HepG2 (cell line): ENCODE measurements around the gene APC2. TPM values are rescaled to one million over a fixed set of nuclear protein-coding genes. Genes with fewer than 3 reads are reported as not detected.

Experiments
- ATF1 ChIP-seq: IDR thresholded peaks from 2 replicates; pipeline ENCODE4 v1.6.1; 2016; ENCODE audit warnings: mild to moderate bottlenecking, control low read depth
- ATRX ChIP-seq: sonication (generic); formaldehyde crosslinking; IDR thresholded peaks from 2 replicates; pipeline ENCODE4 v1.4.0; 2020; ENCODE audit warnings: missing genetic modification reagents, borderline replicate concordance
- CEBPG ChIP-seq: IDR thresholded peaks from 2 replicates; pipeline ENCODE4 v1.6.1; 2016
- DPF2 ChIP-seq: sonication (generic); formaldehyde crosslinking; IDR thresholded peaks from 2 replicates; pipeline ENCODE4 v1.4.0; 2020; ENCODE audit warnings: mild to moderate bottlenecking, low read depth, missing genetic modification reagents, borderline replicate concordance
- HNRNPK ChIP-seq: fragments of 200-400 bp; formaldehyde crosslinking; IDR thresholded peaks from 2 replicates; pipeline ENCODE4 v1.6.1; 2018; ENCODE audit warnings: low read length, low read depth, moderate library complexity, mild to moderate bottlenecking; ENCODE audit not compliant: poor library complexity, severe bottlenecking
- HOXA9 ChIP-seq: sonication (generic); formaldehyde crosslinking; IDR thresholded peaks from 2 replicates; pipeline ENCODE4 v1.8.1; 2022; ENCODE audit warnings: missing genetic modification reagents, mild to moderate bottlenecking, moderate library complexity, borderline replicate concordance
- KDM5A ChIP-seq: fragments of 200-600 bp; sonication (generic); IDR thresholded peaks from 2 replicates; pipeline ENCODE4 v1.7.0; 2018; ENCODE audit warnings: antibody characterized with exemption, mild to moderate bottlenecking, low read length, borderline replicate concordance
- MTF1 ChIP-seq: sonication (generic); formaldehyde crosslinking; IDR thresholded peaks from 2 replicates; pipeline ENCODE4 v1.5.0; 2020; ENCODE audit warnings: missing genetic modification reagents
- NR2C2 ChIP-seq: sonication (generic); formaldehyde crosslinking; IDR thresholded peaks from 2 replicates; pipeline ENCODE4 v1.4.0; 2020; ENCODE audit warnings: missing genetic modification reagents, mild to moderate bottlenecking, moderate library complexity, borderline replicate concordance
- PREB ChIP-seq: sonication (generic); formaldehyde crosslinking; IDR thresholded peaks from 2 replicates; pipeline ENCODE4 v1.4.0; 2020; ENCODE audit warnings: missing genetic modification reagents
- RFX1 ChIP-seq: fragments of 450-650 bp; IDR thresholded peaks from 2 replicates; pipeline ENCODE4 v1.6.1; 2017
- TP53 ChIP-seq: sonication (generic); formaldehyde crosslinking; conservative IDR thresholded peaks from 2 replicates; pipeline ENCODE4 v1.4.0; 2020; ENCODE audit warnings: missing genetic modification reagents
- ZFP41 ChIP-seq: sonication (generic); formaldehyde crosslinking; IDR thresholded peaks from 2 replicates; pipeline ENCODE4 v1.4.0; 2020; ENCODE audit warnings: mild to moderate bottlenecking, missing genetic modification reagents, borderline replicate concordance
- ZNF598 ChIP-seq: sonication (generic); formaldehyde crosslinking; IDR thresholded peaks from 2 replicates; pipeline ENCODE4 v1.5.1; 2020; ENCODE audit warnings: mild to moderate bottlenecking, missing genetic modification reagents, borderline replicate concordance
- ZNF615 ChIP-seq: sonication (generic); formaldehyde crosslinking; IDR thresholded peaks from 2 replicates; pipeline ENCODE4 v1.5.0; 2020; ENCODE audit warnings: mild to moderate bottlenecking, missing genetic modification reagents, borderline replicate concordance
- ZNF616 ChIP-seq: sonication (generic); formaldehyde crosslinking; IDR thresholded peaks from 2 replicates; pipeline ENCODE4 v1.5.0; 2020; ENCODE audit warnings: low read depth, mild to moderate bottlenecking, missing genetic modification reagents
- ZNF780A ChIP-seq: sonication (generic); formaldehyde crosslinking; IDR thresholded peaks from 2 replicates; pipeline ENCODE4 v1.8.0; 2022; ENCODE audit warnings: mild to moderate bottlenecking, missing genetic modification reagents, moderate library complexity
- ZNF841 ChIP-seq: sonication (generic); formaldehyde crosslinking; IDR thresholded peaks from 2 replicates; pipeline ENCODE4 v1.8.1; 2023; ENCODE audit warnings: missing genetic modification reagents, borderline replicate concordance
- ZSCAN12 ChIP-seq: sonication (generic); formaldehyde crosslinking; IDR thresholded peaks from 2 replicates; pipeline ENCODE4 v1.9.0; 2021; ENCODE audit warnings: mild to moderate bottlenecking, missing genetic modification reagents
- polyA plus RNA-seq, 8 experiments: library from polyadenylated mRNA; depleted of rRNA in 3 of 8; stranded (reverse) in 7 of 8; unstranded in 1 of 8; fragments of >200 nt; fragmentation: Illumina TruSeq in 4 of 8; extraction: Trizol in 4 of 8; gene quantifications; 2 replicates each; pipeline versions ENCODE4 v1.2.1 to v1.2.3, GENCODE V29; 2011 to 2016; ENCODE audit warnings: low read depth in 4 of 8, missing spikeins in 1 of 8, mixed read lengths in 1 of 8; ENCODE audit not compliant: insufficient read depth in 1 of 8
- total RNA-seq, 5 experiments: library from RNA; depleted of rRNA; stranded (reverse); fragments of >200 nt; fragmentation: Illumina TruSeq; extraction: Trizol; gene quantifications; 2 replicates each; pipeline ENCODE4 v1.2.3, GENCODE V29; 2016; ENCODE audit warnings: low read depth in 1 of 5
- TF ChIP-seq, protein P1 (sequence below): sonication (generic); formaldehyde crosslinking; IDR thresholded peaks from 2 replicates; pipeline ENCODE4 v1.4.0; 2020; ENCODE audit warnings: missing genetic modification reagents
- TF ChIP-seq, protein P2 (sequence below): sonication (generic); formaldehyde crosslinking; IDR thresholded peaks from 2 replicates; pipeline ENCODE4 v1.4.0; 2020; ENCODE audit warnings: mild to moderate bottlenecking, missing genetic modification reagents
- TF ChIP-seq, protein P3 (sequence below): sonication (generic); formaldehyde crosslinking; conservative IDR thresholded peaks from 2 replicates; pipeline ENCODE4 v1.4.0; 2020; ENCODE audit warnings: missing genetic modification reagents

The APC2 gene
- total and polyA plus RNA-seq, 2 of the 13 experiments (the other 11 are each of a cell fraction or from before 2014, with no cell fraction given): 0.08 to 0.22 TPM

DNA sequence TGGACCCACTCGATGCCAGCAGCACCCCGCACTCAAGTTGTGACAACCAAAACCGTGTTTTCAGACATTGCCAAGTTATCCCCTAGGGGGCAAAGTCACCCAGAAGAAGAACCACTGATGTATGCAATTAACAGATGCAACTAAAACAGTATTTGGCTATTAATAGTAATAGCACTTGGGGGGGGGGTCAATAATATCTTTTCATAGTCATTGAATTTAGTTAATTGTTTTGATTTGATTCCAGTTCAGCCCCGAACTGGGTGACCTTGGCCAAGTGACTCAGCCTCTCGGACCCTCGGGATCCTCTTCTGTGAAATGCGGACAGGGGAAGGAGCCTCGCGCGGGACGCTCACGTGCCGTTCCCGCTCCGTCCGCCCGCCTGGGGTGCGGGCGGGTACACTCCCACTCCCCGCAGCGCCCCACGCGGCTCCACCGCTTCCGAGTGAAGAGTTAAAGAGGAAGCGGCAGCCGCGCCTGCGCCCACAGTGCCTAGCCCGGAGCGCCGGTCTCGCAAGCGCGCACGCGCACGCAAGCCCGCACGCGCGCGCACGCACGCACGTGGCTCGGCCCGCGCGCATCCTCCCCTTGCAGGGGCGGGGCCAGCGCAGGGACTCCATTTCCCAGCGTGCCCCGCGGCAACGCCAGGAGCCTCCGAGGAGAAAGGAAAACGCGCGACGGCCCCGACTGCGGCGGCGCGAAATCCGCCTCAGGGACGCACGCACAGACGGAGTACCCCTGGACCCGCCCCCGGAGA, 43.0 kb upstream of the APC2 start (continued):
- TF ChIP-seq ZFP41 (CRISPR knock-in tag) (no peak), HNRNPK (peak; percentile 16), DPF2 (CRISPR knock-in tag) (no peak), ZNF616 (no peak), ZNF780A (CRISPR knock-in tag) (no peak), ATF1 (CRISPR knock-in tag) (no peak), RFX1 (no peak), ZSCAN12 (CRISPR knock-in tag) (no peak), PREB (CRISPR knock-in tag) (no peak), TP53 (CRISPR knock-in tag) (no peak), KDM5A (no peak; the same call in 1 of the 2 replicates), ZNF598 (CRISPR knock-in tag) (no peak), CEBPG (CRISPR knock-in tag) (no peak), ATRX (CRISPR knock-in tag) (no peak), HOXA9 (CRISPR knock-in tag) (no peak), NR2C2 (CRISPR knock-in tag) (peak; percentile 62; the same call in 1 of the 2 replicates), ZNF841 (CRISPR knock-in tag) (no peak), ZNF615 (CRISPR knock-in tag) (no peak), MTF1 (no peak)
- TF ChIP-seq, protein P1, sequence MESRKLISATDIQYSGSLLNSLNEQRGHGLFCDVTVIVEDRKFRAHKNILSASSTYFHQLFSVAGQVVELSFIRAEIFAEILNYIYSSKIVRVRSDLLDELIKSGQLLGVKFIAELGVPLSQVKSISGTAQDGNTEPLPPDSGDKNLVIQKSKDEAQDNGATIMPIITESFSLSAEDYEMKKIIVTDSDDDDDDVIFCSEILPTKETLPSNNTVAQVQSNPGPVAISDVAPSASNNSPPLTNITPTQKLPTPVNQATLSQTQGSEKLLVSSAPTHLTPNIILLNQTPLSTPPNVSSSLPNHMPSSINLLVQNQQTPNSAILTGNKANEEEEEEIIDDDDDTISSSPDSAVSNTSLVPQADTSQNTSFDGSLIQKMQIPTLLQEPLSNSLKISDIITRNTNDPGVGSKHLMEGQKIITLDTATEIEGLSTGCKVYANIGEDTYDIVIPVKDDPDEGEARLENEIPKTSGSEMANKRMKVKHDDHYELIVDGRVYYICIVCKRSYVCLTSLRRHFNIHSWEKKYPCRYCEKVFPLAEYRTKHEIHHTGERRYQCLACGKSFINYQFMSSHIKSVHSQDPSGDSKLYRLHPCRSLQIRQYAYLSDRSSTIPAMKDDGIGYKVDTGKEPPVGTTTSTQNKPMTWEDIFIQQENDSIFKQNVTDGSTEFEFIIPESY (CRISPR knock-in tag): no peak
- TF ChIP-seq, protein P2, sequence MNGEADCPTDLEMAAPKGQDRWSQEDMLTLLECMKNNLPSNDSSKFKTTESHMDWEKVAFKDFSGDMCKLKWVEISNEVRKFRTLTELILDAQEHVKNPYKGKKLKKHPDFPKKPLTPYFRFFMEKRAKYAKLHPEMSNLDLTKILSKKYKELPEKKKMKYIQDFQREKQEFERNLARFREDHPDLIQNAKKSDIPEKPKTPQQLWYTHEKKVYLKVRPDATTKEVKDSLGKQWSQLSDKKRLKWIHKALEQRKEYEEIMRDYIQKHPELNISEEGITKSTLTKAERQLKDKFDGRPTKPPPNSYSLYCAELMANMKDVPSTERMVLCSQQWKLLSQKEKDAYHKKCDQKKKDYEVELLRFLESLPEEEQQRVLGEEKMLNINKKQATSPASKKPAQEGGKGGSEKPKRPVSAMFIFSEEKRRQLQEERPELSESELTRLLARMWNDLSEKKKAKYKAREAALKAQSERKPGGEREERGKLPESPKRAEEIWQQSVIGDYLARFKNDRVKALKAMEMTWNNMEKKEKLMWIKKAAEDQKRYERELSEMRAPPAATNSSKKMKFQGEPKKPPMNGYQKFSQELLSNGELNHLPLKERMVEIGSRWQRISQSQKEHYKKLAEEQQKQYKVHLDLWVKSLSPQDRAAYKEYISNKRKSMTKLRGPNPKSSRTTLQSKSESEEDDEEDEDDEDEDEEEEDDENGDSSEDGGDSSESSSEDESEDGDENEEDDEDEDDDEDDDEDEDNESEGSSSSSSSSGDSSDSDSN (CRISPR knock-in tag): no peak; the same call in 1 of the 2 replicates
- TF ChIP-seq, protein P3, sequence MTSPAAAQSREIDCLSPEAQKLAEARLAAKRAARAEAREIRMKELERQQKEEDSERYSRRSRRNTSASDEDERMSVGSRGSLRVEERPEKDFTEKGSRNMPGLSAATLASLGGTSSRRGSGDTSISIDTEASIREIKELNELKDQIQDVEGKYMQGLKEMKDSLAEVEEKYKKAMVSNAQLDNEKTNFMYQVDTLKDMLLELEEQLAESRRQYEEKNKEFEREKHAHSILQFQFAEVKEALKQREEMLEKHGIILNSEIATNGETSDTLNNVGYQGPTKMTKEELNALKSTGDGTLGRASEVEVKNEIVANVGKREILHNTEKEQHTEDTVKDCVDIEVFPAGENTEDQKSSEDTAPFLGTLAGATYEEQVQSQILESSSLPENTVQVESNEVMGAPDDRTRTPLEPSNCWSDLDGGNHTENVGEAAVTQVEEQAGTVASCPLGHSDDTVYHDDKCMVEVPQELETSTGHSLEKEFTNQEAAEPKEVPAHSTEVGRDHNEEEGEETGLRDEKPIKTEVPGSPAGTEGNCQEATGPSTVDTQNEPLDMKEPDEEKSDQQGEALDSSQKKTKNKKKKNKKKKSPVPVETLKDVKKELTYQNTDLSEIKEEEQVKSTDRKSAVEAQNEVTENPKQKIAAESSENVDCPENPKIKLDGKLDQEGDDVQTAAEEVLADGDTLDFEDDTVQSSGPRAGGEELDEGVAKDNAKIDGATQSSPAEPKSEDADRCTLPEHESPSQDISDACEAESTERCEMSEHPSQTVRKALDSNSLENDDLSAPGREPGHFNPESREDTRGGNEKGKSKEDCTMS: no peak
